ENCODE data around the gene HOMEZ.
"Not testable (repeated sequence)": the region's sequence is repeated elsewhere in the genome, so short reads cannot be mapped to it uniquely, and the experiment has no call there.

Gene HOMEZ

GRCh38 chr14:23286020-23286901, at the start of gene HOMEZ:
HOMEZ (minus strand) TSS chr14:23286132; CDS start chr14:23285952, 180 bp downstream.
- DNase-seq (ENCODE audit: low read depth, low spot score): peak; percentile 90

GRCh38 chr14:23335623-23336022, 49.7 kb upstream of the HOMEZ start:
- no peak for DNase-seq (ENCODE audit: low read depth, low spot score)

- DNase-seq (ENCODE audit: low read depth, low spot score): peak; percentile 57
These were observed 42.2 kb upstream of the HOMEZ start for GRCh38 chr14:23327947-23328744.

GRCh38 chr14:23326491-23327332, 40.8 kb upstream of the HOMEZ start:
- no peak for DNase-seq (ENCODE audit: low read depth, low spot score)

- not testable (repeated sequence) for DNase-seq (ENCODE audit: low read depth, low spot score)
These were observed 39.8 kb upstream of the HOMEZ start for GRCh38 chr14:23325746-23326145.

- no peak for DNase-seq (ENCODE audit: low read depth, low spot score)
These were observed 39.1 kb upstream of the HOMEZ start for GRCh38 chr14:23324993-23325392.

- no peak for DNase-seq (ENCODE audit: low read depth, low spot score)
These were observed 38.5 kb upstream of the HOMEZ start for GRCh38 chr14:23324455-23324846.

- DNase-seq (ENCODE audit: low read depth, low spot score): no peak
These were observed 38.0 kb upstream of the HOMEZ start for GRCh38 chr14:23323838-23324454.

- DNase-seq (ENCODE audit: low read depth, low spot score): no peak
These were observed 36.9 kb upstream of the HOMEZ start for GRCh38 chr14:23322568-23323517.

GRCh38 chr14:23321572-23322547, 35.9 kb upstream of the HOMEZ start:
- no peak for DNase-seq (ENCODE audit: low read depth, low spot score)

GRCh38 chr14:23320584-23321571, 34.9 kb upstream of the HOMEZ start, which contains the start of gene PABPN1:
PABPN1 (plus strand) TSS chr14:23321457; CDS start chr14:23321470, 13 bp downstream.
- DNase-seq (ENCODE audit: low read depth, low spot score): peak; percentile 100

- DNase-seq (ENCODE audit: low read depth, low spot score): no peak
These were observed 34.0 kb upstream of the HOMEZ start for GRCh38 chr14:23319746-23320583.

GRCh38 chr14:23316300-23316699, 30.4 kb upstream of the HOMEZ start:
- no peak for DNase-seq (ENCODE audit: low read depth, low spot score)

- DNase-seq (ENCODE audit: low read depth, low spot score): no peak
These were observed 24.6 kb upstream of the HOMEZ start for GRCh38 chr14:23310546-23310945.

- DNase-seq (ENCODE audit: low read depth, low spot score): no peak
These were observed 23.0 kb upstream of the HOMEZ start for GRCh38 chr14:23308721-23309445.

Measured in smooth muscle cell of the brain vasculature (primary cell).